NCI-H1092 (cell line): ENCODE data around the gene DPPA3.
"Not testable (repeated sequence)": the region's sequence is repeated elsewhere in the genome, so short reads cannot be mapped to it uniquely, and the experiment has no call there.

Experiments
- DNase-seq: peaks from one replicate; lab custom pipeline; 2025; lab: John Stamatoyannopoulos, UW

DPPA3 gene

DNA sequence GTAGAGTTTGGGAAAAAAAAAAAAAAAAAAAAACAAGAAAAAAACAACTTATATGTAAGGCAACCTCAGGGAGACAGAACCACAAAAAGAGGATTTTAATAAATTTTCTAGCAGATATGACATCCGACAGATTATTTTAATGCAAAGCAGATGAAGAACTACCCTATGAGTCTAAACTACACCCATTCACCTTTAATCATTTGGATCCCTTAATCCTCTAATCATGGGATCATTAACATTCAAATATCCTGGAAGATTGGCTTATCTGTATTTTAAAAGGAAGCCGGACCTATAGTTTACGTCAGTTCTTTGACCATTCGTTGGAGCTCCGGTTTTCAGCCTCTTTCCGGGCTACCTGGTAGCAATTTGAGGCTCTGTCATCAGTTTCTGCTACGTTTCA, at the start of gene DPPA3:
DPPA3 (plus strand) TSS at position 301 of the 400 bp plus-strand sequence. CDS start 138 bp downstream, outside the sequence.
- no peak for DNase-seq

DNA sequence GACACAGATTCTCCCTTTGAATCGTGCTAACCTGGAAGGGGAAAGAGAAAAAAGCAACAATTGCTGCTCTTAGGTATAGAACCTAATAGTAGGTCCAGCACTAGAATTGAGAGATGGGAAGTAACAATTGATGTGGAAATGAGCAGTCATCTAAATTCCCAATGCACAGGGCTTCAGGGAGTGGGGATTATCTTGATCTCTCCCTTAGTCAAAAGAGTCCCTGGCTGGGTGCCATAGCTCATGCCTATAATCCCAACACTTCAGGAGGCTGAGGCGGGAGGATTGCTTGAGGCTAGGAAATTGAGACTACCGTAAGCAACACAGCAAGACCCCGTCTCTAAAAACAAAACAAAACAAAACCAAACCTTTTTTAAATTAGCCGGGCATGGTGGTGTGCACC, 49.5 kb upstream of the DPPA3 start:
- DNase-seq = no peak

DNA sequence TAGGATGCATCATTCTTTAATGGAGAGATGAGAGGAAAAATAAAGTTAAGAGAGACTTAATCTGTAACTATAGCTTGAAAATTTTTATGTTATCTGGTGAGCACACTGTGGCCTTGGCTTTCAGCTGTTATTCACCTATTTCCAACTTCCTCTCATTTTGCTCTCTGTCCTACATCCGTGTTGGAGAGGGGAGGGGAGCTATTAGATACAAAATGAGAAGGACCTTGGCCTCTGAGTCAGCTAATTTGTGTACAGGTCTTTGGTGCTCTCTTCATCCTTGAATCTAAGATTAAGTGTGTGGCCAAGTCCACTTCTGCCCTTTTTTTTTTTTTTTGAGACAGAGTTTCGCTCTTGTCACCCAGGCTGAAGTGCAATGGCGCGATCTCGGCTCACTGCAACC, 44.6 kb upstream of the DPPA3 start:
- no peak for DNase-seq

DNA sequence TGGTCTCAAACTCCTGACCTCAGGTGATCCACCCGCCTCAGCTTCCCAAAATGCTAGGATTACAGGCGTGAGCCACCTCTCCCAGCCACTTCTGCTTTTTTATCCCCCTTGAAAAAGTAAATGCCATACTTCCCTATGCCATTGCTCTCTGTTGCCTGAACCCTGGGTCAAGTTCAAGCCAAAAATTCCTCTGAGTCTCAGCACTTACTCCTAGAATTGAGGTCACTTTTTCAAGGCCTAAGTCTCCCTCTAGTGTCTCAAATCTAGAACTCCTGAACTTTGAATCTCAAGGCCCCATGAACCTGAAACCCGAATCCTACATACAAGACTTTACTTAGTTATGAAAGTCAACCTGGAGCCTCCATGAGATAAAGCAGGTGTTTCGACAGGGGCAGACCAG, 44.1 kb upstream of the DPPA3 start:
- DNase-seq = no peak

DNA sequence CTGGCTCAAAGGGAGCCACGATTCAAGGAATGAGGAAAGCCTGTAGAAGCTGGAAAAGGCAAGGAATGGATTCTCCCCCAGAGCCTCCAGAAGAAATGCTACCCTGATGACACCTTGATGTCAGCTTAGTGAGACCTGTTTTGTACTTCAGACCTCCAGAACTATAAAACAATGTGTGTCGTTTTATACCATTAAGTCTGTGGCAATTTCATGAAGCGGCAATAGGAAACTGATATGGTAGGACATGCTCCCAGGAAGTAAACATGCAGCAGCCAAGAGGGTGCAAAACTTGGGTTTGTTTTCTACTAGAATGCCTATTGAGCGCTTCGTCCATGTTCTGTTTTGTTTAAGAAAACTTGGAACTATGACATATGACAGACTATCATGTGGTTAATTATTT, 43.1 kb upstream of the DPPA3 start:
- DNase-seq = no peak

DNA sequence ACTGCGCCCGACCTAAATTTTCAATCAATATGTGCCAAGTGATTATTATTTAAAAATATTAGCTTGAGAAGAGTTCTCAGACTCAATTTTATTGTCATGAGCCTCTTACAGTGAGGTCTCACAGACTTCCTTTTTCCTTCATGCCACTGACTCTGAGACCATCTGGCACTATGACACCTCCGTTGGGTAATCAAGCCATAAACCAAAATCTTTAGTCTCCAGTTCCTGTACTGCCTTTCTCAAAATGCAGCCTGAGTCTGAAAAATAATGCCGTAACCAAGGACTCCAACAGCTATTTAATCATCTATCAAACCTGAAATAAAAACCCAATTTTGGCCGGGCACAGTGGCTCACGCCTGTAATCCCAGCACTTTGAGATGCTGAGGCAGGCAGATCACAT, 35.8 kb upstream of the DPPA3 start:
- DNase-seq = not testable (repeated sequence)

DNA sequence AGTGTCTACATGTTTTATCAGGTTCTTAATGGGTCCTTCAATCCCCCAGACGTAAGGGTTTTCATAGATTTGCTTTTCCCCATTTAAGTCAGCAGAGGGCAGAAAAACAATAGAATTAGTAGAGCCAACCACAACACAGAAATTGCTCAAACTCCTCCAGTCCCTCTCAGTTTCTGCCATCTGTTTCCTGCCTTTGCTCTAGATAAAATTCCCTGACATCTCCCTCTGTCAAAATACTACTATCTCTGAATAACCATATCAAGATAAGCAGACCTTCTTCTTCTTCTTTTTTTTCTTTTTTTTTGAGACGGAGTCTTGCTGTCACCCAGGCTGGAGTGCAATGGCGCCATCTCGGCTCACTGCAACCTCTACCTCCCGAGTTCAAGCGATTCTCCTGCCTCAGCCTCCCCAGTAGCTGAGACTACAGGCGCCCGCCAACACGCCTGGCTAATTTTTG, 33.8 kb upstream of the DPPA3 start:
- DNase-seq = not testable (repeated sequence)

DNA sequence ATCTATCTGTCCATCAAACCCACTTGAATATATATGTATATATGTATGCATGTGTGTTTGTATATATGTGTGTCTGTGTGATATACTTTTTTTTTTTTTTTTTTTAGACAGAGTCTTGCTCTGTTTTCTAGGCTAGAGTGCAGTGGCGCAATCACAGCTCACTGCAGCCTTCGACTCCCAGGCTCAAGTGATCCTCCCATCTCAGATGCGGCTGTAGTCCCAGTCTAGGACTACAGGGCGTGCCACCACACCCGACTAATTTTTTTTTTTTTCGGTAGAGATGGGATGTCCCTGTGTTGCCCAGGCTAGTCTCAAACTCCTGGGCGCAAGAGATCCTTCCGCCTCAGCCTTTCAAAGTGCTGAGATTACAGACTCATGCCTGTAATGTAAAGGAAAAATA, 32.5 kb upstream of the DPPA3 start:
- DNase-seq = no peak

DNA sequence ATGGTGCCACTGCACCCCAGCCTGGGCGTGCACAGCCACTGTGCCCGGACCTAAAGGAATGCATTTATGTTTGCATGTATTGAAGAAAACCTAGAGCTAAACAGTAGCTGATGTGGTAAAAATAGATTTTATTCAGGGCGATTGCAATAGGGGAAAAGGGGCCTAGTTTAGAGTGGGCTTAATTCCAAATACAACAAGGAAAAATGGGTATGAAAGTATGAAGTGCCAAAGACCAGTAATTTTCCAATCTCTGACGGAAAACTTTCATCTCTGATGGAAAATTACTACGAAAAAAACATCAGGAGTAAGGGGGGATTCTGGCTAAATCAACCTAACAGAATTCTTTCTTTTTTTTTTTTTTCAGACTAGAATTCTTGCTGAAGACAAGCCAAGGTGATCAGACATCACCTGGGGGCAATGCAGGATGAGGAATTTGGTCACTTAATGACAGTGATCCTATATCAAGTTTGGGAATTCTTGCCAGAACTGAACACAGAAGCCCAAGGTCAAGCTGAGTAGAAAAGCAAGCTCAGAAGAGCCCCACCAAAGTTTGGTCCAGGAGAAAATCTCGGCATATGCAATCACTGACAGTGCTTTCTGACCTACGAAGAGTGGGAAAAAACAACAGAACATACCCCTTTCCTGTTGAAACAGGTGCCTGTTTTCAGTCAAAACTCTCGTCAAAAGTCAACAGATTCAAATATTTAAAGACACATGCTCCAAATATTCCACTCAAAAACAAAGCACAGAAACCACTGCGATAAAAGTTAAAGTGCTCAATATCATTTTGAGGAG, 31.8 kb upstream of the DPPA3 start:
- no peak for DNase-seq

DNA sequence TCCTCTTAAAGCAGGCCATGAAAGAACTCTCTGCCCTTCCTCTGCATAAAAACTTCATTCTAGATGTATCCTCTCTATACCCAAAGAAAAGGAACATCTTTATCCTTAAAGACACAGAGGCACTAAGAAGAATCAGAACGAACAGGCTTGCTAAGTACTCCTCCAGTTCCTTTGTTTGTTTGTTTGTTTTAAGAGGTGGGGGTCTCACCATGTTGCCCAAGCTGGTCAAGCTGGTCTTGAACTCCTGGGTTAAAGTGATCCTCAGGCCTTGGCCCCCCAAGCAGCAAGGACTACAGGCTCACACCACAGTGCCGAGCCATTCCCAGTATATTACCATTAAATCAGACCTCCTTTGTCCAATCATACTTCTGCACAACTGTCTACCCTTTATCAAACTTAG, 29.7 kb upstream of the DPPA3 start:
- DNase-seq = no peak

DNA sequence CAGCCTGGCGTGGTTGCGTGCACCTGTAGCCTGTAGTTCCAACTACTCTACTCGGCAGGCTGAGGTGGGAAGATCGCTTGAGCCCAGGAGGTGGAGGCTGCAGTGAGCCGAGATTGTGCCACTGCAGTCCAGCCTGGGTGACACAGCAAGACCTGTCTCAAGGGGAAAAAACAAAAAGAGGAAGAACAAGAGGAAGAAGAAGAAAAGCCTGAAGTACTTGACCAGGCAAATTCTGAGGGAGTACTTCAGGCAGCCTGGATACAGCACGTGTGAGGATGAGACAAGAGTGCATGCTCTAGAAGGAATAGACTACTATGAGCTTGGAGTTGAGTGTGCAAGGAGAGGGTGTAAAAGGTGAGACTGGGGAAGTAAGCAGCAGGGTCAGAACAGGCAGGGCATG, 17.4 kb upstream of the DPPA3 start:
- no peak for DNase-seq

DNA sequence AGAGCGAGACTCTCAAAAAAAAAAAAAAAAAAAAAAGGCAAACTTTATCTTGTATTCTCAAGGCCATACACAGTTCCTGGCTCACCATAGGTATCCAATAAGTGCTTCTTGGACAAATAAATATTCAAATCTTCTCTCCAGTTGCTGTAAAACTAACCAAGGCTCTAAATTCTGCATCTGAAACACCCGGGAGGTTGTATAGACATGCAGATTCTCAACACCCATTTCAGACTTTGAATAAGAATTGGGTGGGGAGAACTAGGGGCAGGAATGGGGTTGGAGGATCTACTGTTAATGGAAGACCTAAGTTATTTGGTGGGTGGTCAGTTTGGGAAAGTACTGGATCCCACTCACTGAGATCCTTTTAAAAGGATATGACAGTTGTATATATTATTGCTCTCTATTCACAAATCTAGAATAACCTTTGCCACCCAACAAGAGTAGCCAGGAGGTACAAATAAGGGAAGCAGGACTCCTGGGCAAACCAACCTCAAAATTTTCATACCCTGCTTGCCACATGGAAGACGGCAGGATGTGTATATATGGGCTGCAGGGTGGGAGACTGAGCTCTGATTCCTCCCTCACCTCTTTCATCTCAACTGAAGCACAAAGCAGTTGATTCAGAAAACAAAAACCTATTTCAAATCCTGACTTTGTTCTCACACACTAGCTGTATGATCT, 16.5 kb upstream of the DPPA3 start:
- no peak for DNase-seq

DNA sequence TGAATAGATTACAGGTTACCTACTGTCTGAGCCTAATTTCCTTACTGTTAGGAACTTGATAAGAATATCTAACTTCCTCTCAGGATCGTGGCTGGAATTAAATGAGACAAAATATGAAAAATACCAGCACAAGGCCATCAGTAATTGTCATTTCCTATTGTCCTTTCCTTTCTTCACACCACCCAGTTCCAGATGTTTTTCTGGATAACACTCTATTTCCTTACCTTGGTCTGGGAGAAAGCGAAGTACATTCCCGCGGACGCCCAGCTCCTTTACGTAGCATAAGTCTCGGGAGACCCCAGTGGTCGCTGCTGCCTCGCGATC, 16.0 kb upstream of the DPPA3 start:
- no peak for DNase-seq

DNA sequence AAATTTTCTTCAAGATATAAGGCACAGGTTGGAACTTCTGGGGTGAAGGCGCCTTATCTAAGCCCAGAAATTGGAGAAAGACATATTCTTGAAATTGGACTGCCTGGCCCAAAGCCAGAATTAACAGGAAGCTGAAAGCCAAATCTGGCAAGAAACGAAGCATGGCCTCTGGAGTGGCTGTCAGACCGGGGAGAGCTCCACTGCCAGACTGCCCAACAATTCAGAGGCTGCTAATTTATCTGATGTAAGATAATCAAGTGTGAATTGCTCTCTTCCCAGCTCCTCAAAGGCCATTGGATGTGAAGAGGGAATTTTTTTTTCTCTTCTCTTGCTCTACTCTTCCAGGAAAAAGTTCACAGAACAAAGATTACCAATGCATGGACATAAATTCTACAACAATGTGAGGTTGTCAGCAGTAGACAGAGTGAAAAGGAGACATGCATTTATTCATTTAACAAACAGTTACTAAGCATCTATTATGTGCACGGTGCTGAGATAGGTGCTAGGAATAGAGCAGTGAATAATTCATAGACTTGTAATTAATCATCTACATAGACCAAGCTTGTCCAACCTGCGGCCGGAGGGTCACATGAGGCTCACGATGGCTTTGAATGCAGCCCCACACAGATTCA, 15.6 kb upstream of the DPPA3 start, which contains the start of gene GDF3:
GDF3 (minus strand) TSS at position 210 of the 632 bp plus-strand sequence; CDS start at position 163, 47 bp downstream.
- no peak for DNase-seq

DNA sequence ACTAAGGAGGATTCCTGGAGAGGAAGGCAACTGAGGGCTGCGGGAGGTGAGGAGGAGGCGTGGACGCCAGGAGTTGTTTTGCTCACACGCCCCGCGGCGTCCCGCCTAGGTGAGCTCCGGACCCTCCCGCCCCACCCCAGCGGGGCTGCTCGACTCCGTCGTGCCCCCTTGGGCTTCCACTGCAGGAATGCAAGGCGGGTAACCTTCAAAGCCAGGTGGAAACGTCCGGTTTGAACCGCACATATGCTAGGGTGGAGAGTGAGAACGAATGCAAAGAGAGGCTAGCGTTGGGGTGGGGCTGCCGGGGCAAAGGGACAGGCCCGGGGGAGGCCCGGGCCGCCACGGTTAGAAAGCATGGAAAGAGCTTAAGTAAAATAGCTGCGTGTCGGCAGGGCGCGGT, 5.4 kb upstream of the DPPA3 start:
- DNase-seq = no peak

DNA sequence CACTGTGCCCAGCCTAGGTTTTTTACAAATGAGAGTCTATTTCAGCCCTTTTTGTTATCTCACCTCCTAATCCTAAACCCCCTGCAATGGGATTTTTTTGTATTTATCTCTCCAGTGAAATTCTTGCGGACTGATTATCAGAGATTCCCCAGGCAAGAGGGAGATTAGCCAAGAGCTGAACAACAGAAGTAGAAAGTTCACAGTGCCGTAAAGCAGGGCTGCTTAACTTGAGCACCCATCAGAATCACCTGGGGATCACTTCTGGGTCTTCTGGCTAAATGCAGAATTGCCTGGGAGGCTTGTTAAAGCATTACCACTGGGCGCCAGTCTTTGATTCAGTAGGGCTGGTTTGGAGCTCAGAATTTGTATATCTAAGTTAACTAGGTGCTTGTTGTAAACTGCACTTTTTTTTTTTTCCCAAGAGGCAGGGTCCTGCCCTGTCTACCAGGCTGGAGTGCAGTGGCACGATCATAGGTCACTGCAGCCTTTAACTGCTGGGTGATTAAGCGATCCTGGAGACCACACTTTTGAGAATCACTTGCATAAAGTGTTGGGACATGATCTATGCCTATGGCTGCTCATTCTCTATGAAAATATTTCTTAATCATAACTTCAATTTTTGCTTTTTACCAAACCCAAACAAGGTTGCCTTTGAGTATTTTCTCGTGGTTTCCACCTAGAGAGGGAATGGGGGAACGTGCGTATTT, 1.1 kb upstream of the DPPA3 start:
- no peak for DNase-seq

DNA sequence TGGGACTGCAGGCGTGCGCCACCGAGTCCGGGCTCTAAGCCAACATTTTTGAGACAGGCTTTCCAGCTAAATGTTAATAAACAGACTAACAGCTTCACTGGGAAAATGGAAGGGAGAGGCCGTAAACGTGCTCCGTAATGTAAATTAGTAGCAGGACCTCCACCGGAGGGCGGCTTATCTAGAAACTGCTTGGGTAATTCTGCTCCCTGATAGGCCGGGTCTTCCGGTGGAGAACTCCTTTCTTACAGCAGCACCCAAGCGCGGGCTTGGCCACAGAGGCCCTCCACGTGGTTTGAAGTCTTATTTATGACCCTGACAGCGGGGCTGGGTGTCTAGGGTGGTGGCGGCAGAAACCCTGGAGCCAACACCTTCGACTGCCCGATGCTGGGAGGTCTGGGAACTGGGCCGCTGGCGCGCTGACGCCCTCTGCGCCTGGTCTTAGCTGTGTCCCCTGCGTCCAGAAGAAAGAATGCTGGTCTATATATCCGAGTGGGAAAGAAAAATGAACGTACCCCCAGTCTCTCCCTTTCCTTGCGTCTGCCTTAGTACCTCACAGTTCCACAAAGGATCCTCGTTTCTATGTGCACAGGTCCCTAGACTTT, 1.7 kb downstream of the DPPA3 start:
- no peak for DNase-seq

DNA sequence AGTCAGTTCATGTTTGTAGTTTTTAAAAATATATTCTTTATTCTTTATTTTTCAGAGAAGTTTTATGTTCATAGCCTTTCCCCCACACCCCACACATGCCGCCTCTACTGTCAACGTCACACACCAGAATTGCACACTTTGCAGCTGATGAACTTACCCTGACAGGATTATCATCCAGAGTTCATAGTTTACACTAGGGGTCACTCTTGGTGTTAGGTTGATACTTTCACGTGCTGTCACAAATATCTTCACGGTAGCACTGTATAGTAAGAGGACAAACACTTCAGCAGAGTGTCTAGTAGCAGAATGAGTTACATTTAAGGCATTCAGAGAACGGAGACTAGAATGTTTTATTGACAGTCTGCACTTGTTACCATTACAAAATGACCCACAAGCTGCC, 5.1 kb downstream of the DPPA3 start:
- DNase-seq = no peak

DNA sequence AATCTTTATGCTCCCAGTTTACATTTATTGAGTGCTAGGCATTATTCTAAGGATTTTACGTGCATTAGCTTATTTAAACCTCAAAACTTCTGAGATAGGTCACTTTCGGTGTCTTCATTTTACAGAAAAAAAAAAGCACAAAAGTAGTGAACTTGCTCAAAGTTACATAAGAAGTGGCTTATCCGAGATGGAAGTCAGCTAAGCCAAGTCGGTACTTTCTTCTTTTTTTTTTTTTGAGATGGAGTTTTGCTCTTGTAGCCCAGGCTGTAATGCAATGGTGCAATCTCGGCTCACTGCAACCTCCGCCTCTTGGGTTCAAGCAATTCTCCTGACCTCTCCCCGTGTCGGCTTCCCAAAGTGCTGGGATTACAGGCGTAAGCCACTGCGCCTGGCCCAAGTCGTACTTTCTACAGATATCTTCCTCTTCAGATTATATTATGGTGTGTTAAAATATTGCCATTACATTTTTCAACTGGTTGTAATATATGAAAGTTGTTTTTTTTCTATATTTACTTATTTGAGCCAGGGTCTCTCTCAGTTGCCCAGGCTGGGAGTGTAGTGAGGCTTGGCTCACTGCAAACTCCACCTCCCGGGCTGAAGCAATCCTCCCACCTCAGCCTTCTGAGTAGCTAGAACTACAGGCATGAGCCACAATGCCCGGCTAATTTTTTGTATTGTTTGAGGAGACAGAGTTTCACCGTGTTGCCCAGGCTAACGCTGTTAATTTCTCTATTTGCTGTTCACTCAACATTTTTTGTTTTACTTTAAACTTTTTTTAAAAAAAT, 8.9 kb downstream of the DPPA3 start:
- DNase-seq = no peak

DNA sequence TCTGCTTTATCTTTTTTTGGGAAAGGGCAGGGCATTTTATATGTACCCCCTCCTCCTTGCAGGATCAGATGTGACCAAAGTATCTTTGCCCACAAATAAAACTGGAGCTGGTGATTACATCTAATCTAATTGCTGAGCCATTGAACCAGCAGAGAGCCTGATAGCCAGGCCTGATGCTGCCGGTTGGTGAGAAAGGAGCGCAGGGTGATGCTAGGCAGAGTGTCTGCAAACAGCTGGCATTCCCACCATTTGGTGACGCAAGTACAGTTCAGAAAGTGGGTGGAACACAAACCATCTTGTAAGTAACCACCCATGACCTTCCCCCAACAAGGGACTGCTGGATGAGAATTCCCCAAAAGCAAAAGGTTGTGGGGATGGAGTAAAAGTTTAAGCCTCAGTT, 12.7 kb downstream of the DPPA3 start:
- DNase-seq = no peak

DNA sequence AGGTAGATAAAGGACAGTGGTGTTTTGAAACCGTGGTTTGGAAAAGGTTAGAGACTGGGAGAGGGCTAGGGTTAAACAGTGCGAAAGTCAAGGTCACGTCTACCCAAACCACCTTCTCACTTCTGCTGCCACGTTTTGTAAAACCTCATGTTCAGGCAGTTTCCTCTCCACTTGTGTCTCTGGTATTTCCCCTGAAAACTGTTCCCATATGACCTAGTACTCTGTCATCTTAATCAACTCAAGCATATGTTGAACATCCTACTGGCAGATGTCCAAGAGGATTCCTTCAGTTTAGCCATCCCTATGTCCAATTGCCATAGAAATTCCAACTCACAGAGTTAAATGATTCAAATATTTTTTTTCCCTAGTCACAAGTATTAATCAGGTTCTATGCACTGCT, 18.5 kb downstream of the DPPA3 start:
- DNase-seq = no peak
